Measurements from ENCODE around the gene PFN1.

PFN1 gene

DNA sequence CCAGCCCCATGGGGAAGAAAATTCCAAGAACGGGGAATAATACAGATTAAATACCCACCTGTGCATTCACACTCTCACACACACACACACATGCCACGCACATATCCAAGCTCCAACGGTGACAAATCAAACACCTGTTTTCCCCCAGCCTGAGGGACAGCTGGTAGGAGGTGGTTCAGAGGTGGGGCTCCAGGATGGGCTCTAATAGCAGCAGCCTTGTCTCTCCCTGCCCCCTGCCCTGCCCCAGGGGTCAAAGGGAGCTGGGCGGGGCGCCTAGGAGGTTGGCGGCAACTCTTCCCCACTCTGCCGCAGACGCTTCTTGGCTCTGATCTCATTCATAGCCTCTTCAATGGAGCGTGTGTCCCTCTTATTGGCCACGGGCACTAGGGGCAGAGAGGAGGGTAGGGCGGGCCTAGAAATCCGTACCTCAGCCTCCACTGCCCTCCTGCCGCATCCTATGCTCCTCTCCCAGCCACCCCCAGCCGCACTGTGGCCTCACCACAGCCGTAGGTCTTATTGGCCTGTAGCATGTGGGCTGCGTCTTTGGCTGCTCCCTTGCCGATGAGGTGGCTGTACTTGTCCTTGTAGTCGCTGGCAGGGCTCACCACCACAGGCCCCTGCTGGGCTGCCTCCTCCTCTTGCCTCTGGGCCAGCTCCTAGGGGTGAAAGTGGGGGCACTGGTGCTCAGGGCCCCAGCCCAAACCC, 11.1 kb upstream of the PFN1 start:
- ChIA-PET CTCF (no interaction called here), POLR2A (ENCODE audit: low non-redundant PET) (no interaction called here)
- no peak for DNase-seq (ENCODE audit: low spot score)
- TF ChIP-seq, protein P1, sequence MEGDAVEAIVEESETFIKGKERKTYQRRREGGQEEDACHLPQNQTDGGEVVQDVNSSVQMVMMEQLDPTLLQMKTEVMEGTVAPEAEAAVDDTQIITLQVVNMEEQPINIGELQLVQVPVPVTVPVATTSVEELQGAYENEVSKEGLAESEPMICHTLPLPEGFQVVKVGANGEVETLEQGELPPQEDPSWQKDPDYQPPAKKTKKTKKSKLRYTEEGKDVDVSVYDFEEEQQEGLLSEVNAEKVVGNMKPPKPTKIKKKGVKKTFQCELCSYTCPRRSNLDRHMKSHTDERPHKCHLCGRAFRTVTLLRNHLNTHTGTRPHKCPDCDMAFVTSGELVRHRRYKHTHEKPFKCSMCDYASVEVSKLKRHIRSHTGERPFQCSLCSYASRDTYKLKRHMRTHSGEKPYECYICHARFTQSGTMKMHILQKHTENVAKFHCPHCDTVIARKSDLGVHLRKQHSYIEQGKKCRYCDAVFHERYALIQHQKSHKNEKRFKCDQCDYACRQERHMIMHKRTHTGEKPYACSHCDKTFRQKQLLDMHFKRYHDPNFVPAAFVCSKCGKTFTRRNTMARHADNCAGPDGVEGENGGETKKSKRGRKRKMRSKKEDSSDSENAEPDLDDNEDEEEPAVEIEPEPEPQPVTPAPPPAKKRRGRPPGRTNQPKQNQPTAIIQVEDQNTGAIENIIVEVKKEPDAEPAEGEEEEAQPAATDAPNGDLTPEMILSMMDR (conservative IDR thresholded peaks at IDR 0.05; ENCODE audit: low read depth): no peak
- H3K27ac ChIP-seq: peak overlapping the region; percentile 35

DNA sequence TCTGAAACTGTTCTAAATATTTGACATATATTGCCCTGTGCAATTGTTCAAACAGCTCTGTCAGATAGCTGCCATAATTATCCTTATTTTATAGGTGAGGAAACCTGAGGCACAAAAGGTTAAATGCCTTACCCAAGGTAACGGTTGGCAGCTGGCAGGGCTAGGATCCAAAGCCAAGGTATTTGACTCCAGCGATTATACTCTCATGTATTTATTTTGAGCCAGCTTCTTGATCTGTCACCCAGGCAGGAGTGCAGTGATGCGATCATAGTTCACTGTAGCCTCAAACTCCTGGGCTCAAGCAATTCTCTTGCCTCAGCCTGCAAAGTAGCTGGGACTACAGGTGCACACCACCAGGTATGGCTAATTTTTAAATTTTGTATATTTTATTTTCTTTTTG, 9.8 kb upstream of the PFN1 start:
- TF ChIP-seq, protein P1 (conservative IDR thresholded peaks at IDR 0.05; ENCODE audit: low read depth): no peak
- no peak for DNase-seq (ENCODE audit: low spot score)
- H3K27ac ChIP-seq: peak overlapping the region; percentile 37
- CTCF ChIA-PET: interaction anchor here (0.6 kb wide), 1 partner anchor 32 kb away, joined by 4 read pairs; no protein-coding TSS in a partner anchor
- POLR2A ChIA-PET (ENCODE audit: low non-redundant PET): no interaction called here

DNA sequence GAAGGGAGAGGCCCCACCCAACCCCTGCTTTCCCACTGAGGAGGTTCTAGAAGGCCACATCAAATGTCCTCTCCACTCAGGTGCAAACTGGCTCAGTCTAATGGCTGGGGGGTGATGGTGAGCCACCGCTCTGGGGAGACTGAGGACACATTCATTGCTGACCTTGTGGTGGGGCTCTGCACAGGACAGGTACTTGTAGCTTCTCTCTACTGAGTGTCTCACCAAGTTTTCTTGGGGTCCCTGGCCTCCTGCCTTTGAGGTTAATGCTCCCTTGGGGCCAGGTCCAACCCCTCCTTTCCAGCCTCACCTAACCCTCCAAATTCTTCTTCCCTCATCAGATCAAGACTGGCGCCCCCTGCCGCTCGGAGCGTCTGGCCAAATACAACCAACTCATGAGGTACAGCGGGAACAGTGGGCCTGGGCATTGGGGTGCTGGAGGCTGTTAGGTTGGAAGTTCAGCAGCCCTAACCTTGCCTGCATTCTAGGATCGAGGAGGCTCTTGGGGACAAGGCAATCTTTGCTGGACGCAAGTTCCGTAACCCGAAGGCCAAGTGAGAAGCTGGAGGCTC, 8.2 kb upstream of the PFN1 start:
- TF ChIP-seq, protein P1 (conservative IDR thresholded peaks at IDR 0.05; ENCODE audit: low read depth): no peak
- no peak for DNase-seq (ENCODE audit: low spot score)
- ChIA-PET CTCF (interaction anchor here (0.6 kb wide), 1 partner anchor 39 kb away, joined by 3 read pairs; no protein-coding TSS in a partner anchor), POLR2A (ENCODE audit: low non-redundant PET) (interaction anchor here (0.7 kb wide), 1 partner anchor 10 kb away, joined by 3 read pairs; no protein-coding TSS in a partner anchor)
- H3K27ac ChIP-seq: peak overlapping the region; percentile 37; the same call in 1 of the 2 replicates

DNA sequence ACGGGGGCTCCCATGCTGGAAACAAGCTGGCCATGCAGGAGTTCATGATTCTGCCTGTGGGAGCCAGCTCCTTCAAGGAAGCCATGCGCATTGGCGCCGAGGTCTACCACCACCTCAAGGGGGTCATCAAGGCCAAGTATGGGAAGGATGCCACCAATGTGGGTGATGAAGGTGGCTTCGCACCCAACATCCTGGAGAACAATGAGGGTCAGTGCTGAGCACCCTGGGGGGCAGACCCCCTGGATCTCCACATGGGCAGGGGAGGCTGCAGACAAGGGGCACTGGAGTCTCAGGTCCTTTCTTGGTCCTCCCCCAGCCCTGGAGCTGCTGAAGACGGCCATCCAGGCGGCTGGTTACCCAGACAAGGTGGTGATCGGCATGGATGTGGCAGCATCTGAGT, 6.8 kb upstream of the PFN1 start:
- ChIA-PET POLR2A (ENCODE audit: low non-redundant PET) (interaction anchor here (0.8 kb wide), 1 partner anchor 43 kb away, joined by 5 read pairs; the partner anchor contains the start of gene KIF1C), CTCF (no interaction called here)
- TF ChIP-seq, protein P1 (conservative IDR thresholded peaks at IDR 0.05; ENCODE audit: low read depth): no peak
- no peak for DNase-seq (ENCODE audit: low spot score)
- H3K27ac ChIP-seq: no peak overlapping the region

DNA sequence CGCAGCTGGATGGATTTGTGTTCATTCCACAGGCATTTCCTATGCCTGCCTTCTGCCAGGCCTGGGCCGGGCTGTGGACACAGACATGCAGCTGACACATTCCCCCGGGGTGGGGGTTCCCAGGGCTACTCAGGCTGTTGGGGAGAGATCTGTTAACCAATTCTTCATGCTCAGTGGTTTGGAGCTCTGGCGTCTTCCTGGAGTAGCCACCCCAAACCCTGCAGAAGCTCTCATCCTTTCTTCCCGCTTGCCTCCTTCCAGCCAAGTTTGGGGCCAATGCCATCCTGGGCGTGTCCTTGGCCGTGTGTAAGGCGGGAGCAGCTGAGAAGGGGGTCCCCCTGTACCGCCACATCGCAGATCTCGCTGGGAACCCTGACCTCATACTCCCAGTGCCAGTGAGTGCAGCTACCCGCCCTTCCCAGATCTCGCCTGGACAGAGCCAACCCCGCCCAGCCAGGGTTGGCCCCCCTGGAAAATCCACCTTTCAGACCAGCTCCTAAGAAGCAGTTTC, 5.2 kb upstream of the PFN1 start:
- TF ChIP-seq, protein P1 (conservative IDR thresholded peaks at IDR 0.05; ENCODE audit: low read depth): no peak
- H3K27ac ChIP-seq: peak overlapping the region; percentile 100
- no peak for DNase-seq (ENCODE audit: low spot score)
- ChIA-PET CTCF (interaction anchor here (1.1 kb wide), 1 partner anchor 34 kb away, joined by 4 read pairs; the partner anchor contains the start of gene CAMTA2), POLR2A (ENCODE audit: low non-redundant PET) (no interaction called here)

DNA sequence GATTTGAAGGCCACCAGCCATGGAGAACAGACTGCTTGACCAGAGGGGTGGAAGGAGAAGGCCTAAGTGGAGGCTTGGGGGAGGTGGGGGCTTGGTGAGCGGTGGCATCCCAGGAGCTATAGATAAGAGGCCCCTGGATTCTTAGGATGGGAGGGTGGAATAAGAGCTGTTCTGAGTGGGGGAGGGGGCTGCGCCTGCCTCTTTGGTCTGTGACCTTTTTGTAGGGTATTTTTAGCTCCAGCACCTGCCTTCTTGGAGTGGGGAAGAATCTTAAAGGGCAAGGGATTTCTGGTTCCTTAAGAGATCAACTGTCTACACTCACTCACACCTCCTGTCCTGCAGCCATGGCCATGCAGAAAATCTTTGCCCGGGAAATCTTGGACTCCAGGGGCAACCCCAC, 3.2 kb upstream of the PFN1 start:
- H3K27ac ChIP-seq: peak overlapping the region; percentile 100
- CTCF ChIA-PET: interaction anchor here (1.5 kb wide), 1 partner anchor 36 kb away, joined by 3 read pairs; the partner anchor contains the start of gene CAMTA2
- TF ChIP-seq, protein P1 (conservative IDR thresholded peaks at IDR 0.05; ENCODE audit: low read depth): no peak
- POLR2A ChIA-PET (ENCODE audit: low non-redundant PET): interaction anchor here (0.6 to 1.8 kb wide), 2 partner anchors 14 to 16 kb away, joined by 4 to 5 read pairs; partner anchors contain the start of gene SPAG7
- DNase-seq (ENCODE audit: low spot score): no peak
